ENCODE measurements around the gene GJD3.

Gene GJD3

GRCh38 chr17:40351359-40352236 lies 12.9 kb downstream of the GJD3 start:
- H2AFZ ChIP-seq (ENCODE audit: low read length): no peak overlapping the region
- no peaks in the 10 kb centered on the region for H3K27me3 ChIP-seq (replicated peaks; ENCODE audit: insufficient read depth, low read length)
- TF ChIP-seq, protein P1, sequence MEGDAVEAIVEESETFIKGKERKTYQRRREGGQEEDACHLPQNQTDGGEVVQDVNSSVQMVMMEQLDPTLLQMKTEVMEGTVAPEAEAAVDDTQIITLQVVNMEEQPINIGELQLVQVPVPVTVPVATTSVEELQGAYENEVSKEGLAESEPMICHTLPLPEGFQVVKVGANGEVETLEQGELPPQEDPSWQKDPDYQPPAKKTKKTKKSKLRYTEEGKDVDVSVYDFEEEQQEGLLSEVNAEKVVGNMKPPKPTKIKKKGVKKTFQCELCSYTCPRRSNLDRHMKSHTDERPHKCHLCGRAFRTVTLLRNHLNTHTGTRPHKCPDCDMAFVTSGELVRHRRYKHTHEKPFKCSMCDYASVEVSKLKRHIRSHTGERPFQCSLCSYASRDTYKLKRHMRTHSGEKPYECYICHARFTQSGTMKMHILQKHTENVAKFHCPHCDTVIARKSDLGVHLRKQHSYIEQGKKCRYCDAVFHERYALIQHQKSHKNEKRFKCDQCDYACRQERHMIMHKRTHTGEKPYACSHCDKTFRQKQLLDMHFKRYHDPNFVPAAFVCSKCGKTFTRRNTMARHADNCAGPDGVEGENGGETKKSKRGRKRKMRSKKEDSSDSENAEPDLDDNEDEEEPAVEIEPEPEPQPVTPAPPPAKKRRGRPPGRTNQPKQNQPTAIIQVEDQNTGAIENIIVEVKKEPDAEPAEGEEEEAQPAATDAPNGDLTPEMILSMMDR (IDR thresholded peaks at IDR 0.05; ENCODE audit: low read length): no peak
- no peak for TF ChIP-seq EZH2 (optimal IDR thresholded peaks at IDR 0.05; ENCODE audit: low read depth, low read length)
- no peak for TF ChIP-seq EZH2phosphoT487 (IDR thresholded peaks at IDR 0.05; ENCODE audit: low read length)
- H3K9ac ChIP-seq (ENCODE audit: low read length): no peak overlapping the region
- H3K4me1 ChIP-seq (ENCODE audit: low read length): peaks cover 5% of the 10 kb centered on the region; the same call in 1 of the 2 replicates
- H3K4me2 ChIP-seq (ENCODE audit: low read depth, low read length): no peak overlapping the region
- peaks cover 8% of the 10 kb centered on the region; the same call in 1 of the 2 replicates for H3F3A ChIP-seq (ENCODE audit: insufficient read depth, low read length)
- H3K79me2 ChIP-seq (ENCODE audit: low read length): peaks cover 44% of the 10 kb centered on the region
- peaks cover 7% of the 10 kb centered on the region; the same call in 1 of the 2 replicates for H3K36me3 ChIP-seq (replicated peaks; ENCODE audit: insufficient read depth, low read length)
- H3K9me2 ChIP-seq (replicated peaks; ENCODE audit: insufficient read depth, low read length): no peaks in the 10 kb centered on the region
- DNase-seq: no peak
- no peak overlapping the region for H3K4me3 ChIP-seq (ENCODE audit: low read length)
- peaks cover 11% of the 10 kb centered on the region; the same call in 1 of the 2 replicates for H4K20me1 ChIP-seq (ENCODE audit: insufficient read depth, low read length)
- H3K9me3 ChIP-seq (replicated peaks; ENCODE audit: insufficient read depth, low read length): no peaks in the 10 kb centered on the region
- H3K27ac ChIP-seq (ENCODE audit: low read length): no peak overlapping the region

DNA sequence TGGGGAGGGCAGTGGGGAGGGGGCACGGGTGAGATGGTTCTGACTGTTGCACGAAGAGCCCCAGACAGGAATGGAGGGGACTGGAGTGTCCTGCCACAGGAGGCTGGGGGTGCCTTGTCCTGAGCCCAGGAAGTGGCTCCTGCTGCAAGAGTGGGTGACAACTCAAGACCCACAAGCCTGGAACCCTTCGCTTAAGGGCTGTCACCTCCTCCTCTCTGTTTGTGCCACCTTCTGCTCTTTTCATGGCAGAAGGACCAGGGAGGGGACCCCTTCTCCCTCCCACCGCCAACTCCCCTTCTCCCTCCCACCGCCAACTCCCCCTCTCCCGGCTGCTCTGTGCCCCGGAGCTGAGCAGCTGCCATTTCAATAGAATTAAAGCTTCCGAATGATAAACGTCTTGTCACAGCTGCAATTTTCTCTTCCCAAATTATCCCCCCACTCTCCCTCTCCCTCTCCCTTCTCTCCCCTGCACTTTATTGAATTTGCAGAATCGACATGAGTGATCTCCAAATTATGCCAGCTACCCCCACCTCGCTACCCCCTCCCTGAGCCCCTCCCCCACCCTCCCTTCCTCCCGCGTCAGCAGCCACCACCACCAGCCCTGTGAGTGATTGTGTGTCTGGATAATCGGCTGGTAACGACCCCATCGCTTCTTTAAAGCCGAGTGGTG lies 13.7 kb downstream of the GJD3 start:
- Histone ChIP-seq H3K27ac (ENCODE audit: low read length) (no peak overlapping the region), H3K9ac (ENCODE audit: low read length) (no peak overlapping the region), H3K4me1 (ENCODE audit: low read length) (peaks cover 5% of the 10 kb centered on the region; the same call in 1 of the 2 replicates), H3K9me2 (replicated peaks; ENCODE audit: insufficient read depth, low read length) (no peaks in the 10 kb centered on the region), H3K79me2 (ENCODE audit: low read length) (peaks cover 51% of the 10 kb centered on the region), H3K4me2 (ENCODE audit: low read depth, low read length) (no peak overlapping the region), H3K9me3 (replicated peaks; ENCODE audit: insufficient read depth, low read length) (no peaks in the 10 kb centered on the region), H3K27me3 (replicated peaks; ENCODE audit: insufficient read depth, low read length) (no peaks in the 10 kb centered on the region), H3K36me3 (replicated peaks; ENCODE audit: insufficient read depth, low read length) (peaks cover 7% of the 10 kb centered on the region; the same call in 1 of the 2 replicates), H2AFZ (ENCODE audit: low read length) (no peak overlapping the region), H4K20me1 (ENCODE audit: insufficient read depth, low read length) (peaks cover 15% of the 10 kb centered on the region; the same call in 1 of the 2 replicates), H3F3A (ENCODE audit: insufficient read depth, low read length) (peaks cover 7% of the 10 kb centered on the region; the same call in 1 of the 2 replicates), H3K4me3 (ENCODE audit: low read length) (no peak overlapping the region)
- TF ChIP-seq EZH2phosphoT487 (IDR thresholded peaks at IDR 0.05; ENCODE audit: low read length) (no peak), EZH2 (optimal IDR thresholded peaks at IDR 0.05; ENCODE audit: low read depth, low read length) (no peak)
- TF ChIP-seq, protein P1 (IDR thresholded peaks at IDR 0.05; ENCODE audit: low read length): no peak
- no peak for DNase-seq

- Histone ChIP-seq H3K79me2 (ENCODE audit: low read length) (peaks cover 59% of the 10 kb centered on the region), H3K4me1 (ENCODE audit: low read length) (peaks cover 5% of the 10 kb centered on the region; the same call in 1 of the 2 replicates), H3K27me3 (replicated peaks; ENCODE audit: insufficient read depth, low read length) (no peaks in the 10 kb centered on the region), H3K4me2 (ENCODE audit: low read depth, low read length) (no peak overlapping the region), H3K9ac (ENCODE audit: low read length) (no peak overlapping the region), H3K9me2 (replicated peaks; ENCODE audit: insufficient read depth, low read length) (no peaks in the 10 kb centered on the region), H4K20me1 (ENCODE audit: insufficient read depth, low read length) (peaks cover 19% of the 10 kb centered on the region; the same call in 1 of the 2 replicates), H3K27ac (ENCODE audit: low read length) (no peak overlapping the region), H3F3A (ENCODE audit: insufficient read depth, low read length) (peaks cover 7% of the 10 kb centered on the region; the same call in 1 of the 2 replicates), H2AFZ (ENCODE audit: low read length) (no peak overlapping the region), H3K4me3 (ENCODE audit: low read length) (no peak overlapping the region), H3K36me3 (replicated peaks; ENCODE audit: insufficient read depth, low read length) (peaks cover 7% of the 10 kb centered on the region; the same call in 1 of the 2 replicates), H3K9me3 (replicated peaks; ENCODE audit: insufficient read depth, low read length) (no peaks in the 10 kb centered on the region)
- DNase-seq: no peak
- TF ChIP-seq EZH2phosphoT487 (IDR thresholded peaks at IDR 0.05; ENCODE audit: low read length) (no peak), EZH2 (optimal IDR thresholded peaks at IDR 0.05; ENCODE audit: low read depth, low read length) (no peak)
- TF ChIP-seq, protein P1 (IDR thresholded peaks at IDR 0.05; ENCODE audit: low read length): no peak
These were observed 14.4 kb downstream of the GJD3 start for GRCh38 chr17:40349895-40350688.

Measured in MM.1S (cell line).